Activated T-cell treated with anti-CD3 and anti-CD28 coated beads, Interleukin-2, amount 50 U/mL, for 72 hours (primary cell): ENCODE results near the gene WNK1. TPM values are rescaled to one million over a fixed set of nuclear protein-coding genes. Genes with fewer than 3 reads are reported as not detected.
"Not testable (repeated sequence)": the region's sequence is repeated elsewhere in the genome, so short reads cannot be mapped to it uniquely, and the experiment has no call there.

ENCODE experiments used
- ATAC-seq, 2 donors: fragments of 150-1000 bp; cut with Tn5 transposase; replicated peaks in 1 of 2; 2 replicates each; pipeline ENCODE4 v1.10.0; 2021; ENCODE audit warnings: moderate library complexity in 2 of 2, mild to moderate bottlenecking in 1 of 2
- DNase-seq, 2 donors: peaks; one replicate each; pipeline ENCODE4 v3.0.0; 2021 to 2022; ENCODE audit warnings: mixed read lengths in 1 of 2
- H3K27ac Mint-ChIP-seq: one replicate; pipeline ENCODE4 v1.8.0; 2022; ENCODE audit warnings: mild to moderate bottlenecking, moderate library complexity, mixed read lengths
- H3K27me3 Mint-ChIP-seq: one replicate; pipeline ENCODE4 v1.8.0; 2022; ENCODE audit warnings: low read depth, mixed read lengths
- H3K36me3 Mint-ChIP-seq, 2 donors: one replicate each; pipeline ENCODE4 v1.8.0; 2022; ENCODE audit warnings: mixed read lengths in 2 of 2, mild to moderate bottlenecking in 1 of 2; ENCODE audit not compliant: insufficient read depth in 2 of 2
- H3K4me1 Mint-ChIP-seq: one replicate; pipeline ENCODE4 v1.8.0; 2022; ENCODE audit warnings: low read depth, mixed read lengths
- H3K4me3 Mint-ChIP-seq, 2 donors: one replicate each; pipeline ENCODE4 v1.8.0; 2022; ENCODE audit warnings: mild to moderate bottlenecking in 2 of 2, mixed read lengths in 2 of 2, moderate library complexity in 2 of 2
- H3K9me3 Mint-ChIP-seq, 2 donors: one replicate each; pipeline ENCODE4 v1.8.0; 2022; ENCODE audit warnings: mixed read lengths in 2 of 2
- total RNA-seq, 2 donors: library from RNA; stranded (reverse); gene quantifications; one replicate each; pipeline ENCODE4 v1.2.3, GENCODE V29; 2022

Gene WNK1
- total RNA-seq, 2 donors from 2014 or later: 177 to 213 TPM

DNA sequence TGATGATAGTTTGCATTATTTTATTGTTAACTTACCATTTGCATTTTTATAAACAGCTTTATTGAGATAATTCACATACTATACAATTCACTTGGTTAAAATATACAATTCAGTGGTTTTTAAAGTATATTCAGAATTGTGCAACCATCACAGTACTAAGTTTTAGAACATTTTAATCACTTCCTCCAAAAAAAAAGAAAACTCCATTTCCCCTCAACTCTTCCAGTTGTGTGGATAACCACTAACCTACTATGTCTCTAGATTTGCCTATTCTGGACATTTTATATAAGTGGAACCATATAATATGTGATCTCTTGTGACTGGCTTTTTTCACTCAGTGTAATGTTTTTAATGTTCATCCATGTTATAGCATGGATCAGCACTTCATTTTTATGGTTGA is 41.3 kb downstream of the WNK1 start:
- Mint-ChIP-seq H3K4me3 (peak overlapping the region; percentile 27 to 84), H3K9me3 (no peaks in the 10 kb centered on the region), H3K36me3 (peaks cover 1 to 3% of the 10 kb centered on the region in 2 donors), H3K27ac (peak overlapping the region; percentile 98), H3K4me1 (peaks cover 94% of the 10 kb centered on the region), H3K27me3 (no peaks in the 10 kb centered on the region)
- DNase-seq (no peak), ATAC-seq (peak in 1 of 2 donors; percentile 3)

DNA sequence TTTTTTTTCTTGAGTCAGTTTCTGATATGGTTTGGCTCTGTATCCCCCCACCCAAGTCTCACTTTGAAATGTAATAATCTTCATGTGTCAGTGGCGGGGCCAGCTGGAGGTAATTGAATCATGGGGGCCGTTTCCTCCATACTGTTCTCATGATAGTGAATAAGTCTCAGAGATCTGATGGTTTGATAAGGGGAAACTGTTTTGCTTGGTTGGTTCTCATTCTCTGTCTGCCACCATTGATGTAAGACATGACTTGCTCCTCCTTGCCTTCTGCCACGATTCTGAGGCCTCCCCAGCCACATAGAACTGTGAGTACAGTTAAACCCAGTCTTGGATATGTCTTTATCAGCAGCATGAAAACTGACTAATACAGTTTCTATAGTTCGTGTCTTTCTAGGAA is 42.9 kb downstream of the WNK1 start:
- peak; percentile 91 to 95 for ATAC-seq
- Mint-ChIP-seq H3K27ac (peak overlapping the region; percentile 98), H3K4me1 (peaks cover 80% of the 10 kb centered on the region), H3K4me3 (peak overlapping the region; percentile 43 to 72), H3K9me3 (no peaks in the 10 kb centered on the region), H3K36me3 (peaks cover 1 to 3% of the 10 kb centered on the region in 2 donors), H3K27me3 (no peaks in the 10 kb centered on the region)
- peak; percentile 73 to 84 for DNase-seq

DNA sequence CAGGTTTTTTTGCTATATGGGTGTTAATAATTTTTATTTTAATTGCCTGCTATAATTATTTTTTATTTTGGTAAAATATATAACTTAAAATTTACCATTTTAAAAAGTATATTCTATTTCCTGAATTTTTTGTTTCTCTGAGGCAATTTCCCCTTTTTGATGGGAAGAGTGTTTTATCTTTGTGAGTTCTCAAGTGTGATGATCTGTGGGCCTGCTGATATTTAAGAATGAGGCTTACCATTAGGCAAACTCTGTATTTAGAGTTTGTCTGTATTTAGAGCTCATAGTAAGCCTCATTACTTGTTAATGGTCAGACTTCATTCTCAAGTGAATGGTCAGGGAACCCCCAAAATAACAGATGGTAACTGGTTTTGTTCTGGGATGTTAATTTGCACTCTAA is 48.0 kb downstream of the WNK1 start:
- Mint-ChIP-seq H3K4me1 (peaks cover 74% of the 10 kb centered on the region), H3K36me3 (peaks cover 0 to 1% of the 10 kb centered on the region in 2 donors), H3K4me3 (no peak overlapping the region), H3K27me3 (no peaks in the 10 kb centered on the region), H3K27ac (no peak overlapping the region), H3K9me3 (no peaks in the 10 kb centered on the region)
- DNase-seq (no peak), ATAC-seq (no peak)

DNA sequence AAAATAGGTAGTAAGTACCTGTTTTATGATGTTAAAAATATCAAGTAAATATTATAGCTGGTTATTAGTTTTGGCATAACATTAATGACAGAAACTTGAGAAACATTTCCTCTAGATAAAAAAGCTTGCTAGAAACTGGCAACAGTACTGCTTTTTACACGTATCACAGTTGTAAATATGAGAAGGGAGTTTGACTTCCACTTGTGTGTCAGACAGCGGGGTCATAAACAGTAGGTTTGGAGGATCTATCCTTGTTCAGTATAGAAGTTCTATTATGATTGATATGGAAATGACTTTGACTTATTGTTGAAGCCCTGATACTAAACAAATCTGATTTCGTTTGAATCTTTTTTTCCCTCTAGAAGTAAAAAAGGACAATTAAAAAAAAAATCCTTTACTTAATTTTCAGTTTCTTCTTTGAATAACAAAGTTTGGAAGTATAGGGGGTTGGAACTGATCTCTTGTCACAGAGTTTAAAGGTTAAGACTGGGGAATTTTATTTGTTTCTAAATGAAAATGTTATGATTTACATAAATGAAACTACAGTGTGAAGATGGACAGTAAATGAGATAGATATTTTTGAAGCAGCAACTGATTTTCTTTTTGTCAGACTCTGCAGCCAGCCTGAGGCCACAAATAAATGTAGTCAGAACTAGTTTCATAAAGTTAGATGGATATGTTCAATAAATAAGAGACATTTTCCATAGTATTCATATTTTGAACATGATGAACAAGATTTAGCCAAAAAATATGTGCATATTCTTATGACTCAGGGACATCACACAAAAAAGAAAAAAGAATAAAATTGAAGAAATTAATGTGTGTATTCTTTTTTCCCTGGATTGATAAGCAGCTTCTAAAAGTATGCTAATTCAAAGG is 50.1 kb downstream of the WNK1 start:
- Mint-ChIP-seq H3K27me3 (no peaks in the 10 kb centered on the region), H3K9me3 (no peaks in the 10 kb centered on the region), H3K27ac (peak overlapping the region; percentile 94), H3K4me1 (peaks cover 75% of the 10 kb centered on the region), H3K36me3 (no peaks in the 10 kb centered on the region), H3K4me3 (peak overlapping the region; percentile 6 to 71)
- ATAC-seq (peak in 1 of 2 donors; percentile 72), DNase-seq (no peak)

DNA sequence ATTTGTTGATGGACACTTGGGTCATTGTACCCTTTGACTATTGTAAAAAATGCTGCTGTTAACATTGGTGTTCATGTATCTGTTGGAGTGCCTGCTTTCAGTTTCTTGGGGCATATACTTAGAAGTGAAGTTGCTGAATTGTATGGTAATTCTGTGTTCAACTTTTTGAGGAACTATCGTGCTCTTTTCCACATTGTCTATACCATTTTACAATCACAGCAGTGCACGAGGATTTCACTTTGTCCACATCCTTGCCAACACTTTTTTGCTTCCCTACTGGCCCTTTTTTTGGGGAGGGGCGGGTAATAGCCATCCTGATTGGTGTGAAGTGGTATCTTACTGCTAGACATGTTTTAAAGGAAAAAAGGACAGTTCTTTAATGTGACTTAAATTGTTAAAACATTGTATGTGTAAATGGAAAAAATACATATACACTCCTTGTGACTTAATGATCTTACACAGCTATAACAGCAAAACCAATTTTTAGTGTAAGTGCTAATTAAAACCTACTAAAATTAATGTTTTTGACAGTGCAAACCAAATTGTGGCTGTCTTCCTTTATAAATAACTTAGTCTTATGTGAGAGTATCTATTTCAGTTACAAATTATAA is 52.7 kb downstream of the WNK1 start:
- Mint-ChIP-seq H3K27ac (peak overlapping the region; percentile 81), H3K4me3 (peak overlapping the region in 1 of 2 donors; percentile 63), H3K27me3 (no peaks in the 10 kb centered on the region), H3K36me3 (no peaks in the 10 kb centered on the region), H3K4me1 (peaks cover 86% of the 10 kb centered on the region), H3K9me3 (no peaks in the 10 kb centered on the region)
- ATAC-seq (no peak), DNase-seq (no peak)

DNA sequence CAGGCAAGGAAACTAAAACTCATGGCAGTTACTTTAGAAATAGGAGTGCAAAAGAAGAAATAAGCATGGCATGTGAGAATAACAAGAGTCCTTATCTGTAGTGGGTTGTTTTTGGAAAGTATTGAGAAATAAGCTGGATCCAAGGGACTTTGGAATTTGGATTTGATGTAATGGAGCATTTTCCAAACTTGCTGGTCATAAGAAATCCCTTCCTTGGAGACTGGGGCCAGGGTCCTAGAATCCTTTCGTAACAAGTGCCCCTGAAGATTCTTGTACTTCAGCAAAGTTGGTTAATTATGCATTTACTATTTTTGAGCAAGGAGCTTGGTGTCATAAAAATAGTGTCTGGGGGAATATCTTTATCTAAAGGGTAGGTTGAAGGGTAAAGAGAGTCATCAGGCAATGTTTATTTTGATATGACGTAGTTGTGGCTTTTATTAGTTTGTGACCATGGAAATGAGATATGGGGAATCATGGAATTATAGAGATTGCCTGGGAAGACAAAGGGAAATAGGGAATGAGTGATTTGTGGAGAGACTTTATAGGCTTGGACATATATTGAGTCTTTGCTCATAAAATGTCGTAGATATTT is 53.9 kb downstream of the WNK1 start:
- Mint-ChIP-seq H3K4me1 (peaks cover 87% of the 10 kb centered on the region), H3K27ac (peak overlapping the region; percentile 41), H3K4me3 (peak overlapping the region; percentile 16 to 48), H3K9me3 (no peaks in the 10 kb centered on the region), H3K36me3 (no peaks in the 10 kb centered on the region), H3K27me3 (no peaks in the 10 kb centered on the region)
- DNase-seq (no peak), ATAC-seq (no peak)

DNA sequence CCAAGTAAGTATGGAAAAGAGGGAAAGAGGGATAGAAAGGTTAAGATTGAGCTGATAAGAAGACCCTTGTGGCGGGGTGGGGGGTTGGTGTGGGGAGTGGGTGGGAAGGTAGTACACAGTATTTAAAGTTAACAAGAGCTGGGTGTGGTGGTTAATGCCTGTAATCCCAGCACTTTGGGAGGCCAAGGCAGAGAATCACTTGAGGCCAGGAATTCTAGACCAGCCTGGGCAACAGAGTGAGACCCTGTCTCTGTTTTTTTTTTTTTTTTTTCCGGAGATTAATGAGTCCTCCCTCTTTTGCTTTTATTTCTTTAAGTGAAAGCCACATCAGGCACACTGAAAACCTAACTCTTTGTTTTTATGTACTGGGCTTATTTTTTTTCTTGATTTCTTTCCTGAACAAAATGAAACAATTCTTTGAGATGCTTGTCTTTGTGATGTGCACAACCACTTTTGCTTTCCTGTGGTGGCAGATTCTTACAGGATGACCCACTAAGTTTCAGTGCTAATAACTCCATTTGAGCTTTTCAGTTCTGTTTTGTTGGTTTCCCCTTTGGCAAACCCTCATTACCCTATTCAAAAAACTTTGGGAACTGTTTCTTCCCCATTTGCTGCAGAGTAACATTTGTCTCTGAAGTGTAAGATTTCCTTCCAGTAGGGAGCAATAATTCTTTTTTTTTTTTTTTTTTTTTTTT is 54.8 kb downstream of the WNK1 start:
- peak overlapping the region; percentile 73 for H3K27ac Mint-ChIP-seq
- ATAC-seq (no peak), DNase-seq (no peak)
- peaks cover 87% of the 10 kb centered on the region for H3K4me1 Mint-ChIP-seq
- H3K36me3 Mint-ChIP-seq: no peaks in the 10 kb centered on the region
- H3K9me3 Mint-ChIP-seq: no peaks in the 10 kb centered on the region
- peak overlapping the region; percentile 39 to 48 for H3K4me3 Mint-ChIP-seq
- H3K27me3 Mint-ChIP-seq: no peaks in the 10 kb centered on the region

DNA sequence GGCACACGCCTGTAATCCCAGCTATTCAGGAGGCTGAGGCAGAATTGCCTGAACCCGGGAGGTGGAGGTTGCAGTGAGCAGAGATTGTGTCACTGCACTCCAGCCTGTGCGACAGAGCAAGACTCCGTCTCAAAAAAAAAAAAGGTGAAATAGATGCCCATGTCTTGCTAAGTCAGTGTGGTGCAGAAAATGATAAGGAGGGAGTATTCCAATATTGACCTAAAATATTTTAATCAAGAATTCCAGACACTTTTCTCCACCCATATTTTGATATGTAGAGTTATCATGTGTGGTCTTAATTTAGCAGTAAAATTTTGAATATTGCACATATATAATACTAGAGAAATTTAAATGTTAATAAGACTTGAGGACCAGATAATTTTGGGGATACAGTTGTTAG is 57.7 kb downstream of the WNK1 start:
- H3K4me1 Mint-ChIP-seq: peaks cover 84% of the 10 kb centered on the region
- peak overlapping the region; percentile 93 for H3K27ac Mint-ChIP-seq
- no peaks in the 10 kb centered on the region for H3K27me3 Mint-ChIP-seq
- peak overlapping the region; percentile 61 to 85 for H3K4me3 Mint-ChIP-seq
- H3K36me3 Mint-ChIP-seq: peaks cover 0 to 4% of the 10 kb centered on the region in 2 donors
- H3K9me3 Mint-ChIP-seq: no peaks in the 10 kb centered on the region
- no peak for ATAC-seq
- DNase-seq: no peak

DNA sequence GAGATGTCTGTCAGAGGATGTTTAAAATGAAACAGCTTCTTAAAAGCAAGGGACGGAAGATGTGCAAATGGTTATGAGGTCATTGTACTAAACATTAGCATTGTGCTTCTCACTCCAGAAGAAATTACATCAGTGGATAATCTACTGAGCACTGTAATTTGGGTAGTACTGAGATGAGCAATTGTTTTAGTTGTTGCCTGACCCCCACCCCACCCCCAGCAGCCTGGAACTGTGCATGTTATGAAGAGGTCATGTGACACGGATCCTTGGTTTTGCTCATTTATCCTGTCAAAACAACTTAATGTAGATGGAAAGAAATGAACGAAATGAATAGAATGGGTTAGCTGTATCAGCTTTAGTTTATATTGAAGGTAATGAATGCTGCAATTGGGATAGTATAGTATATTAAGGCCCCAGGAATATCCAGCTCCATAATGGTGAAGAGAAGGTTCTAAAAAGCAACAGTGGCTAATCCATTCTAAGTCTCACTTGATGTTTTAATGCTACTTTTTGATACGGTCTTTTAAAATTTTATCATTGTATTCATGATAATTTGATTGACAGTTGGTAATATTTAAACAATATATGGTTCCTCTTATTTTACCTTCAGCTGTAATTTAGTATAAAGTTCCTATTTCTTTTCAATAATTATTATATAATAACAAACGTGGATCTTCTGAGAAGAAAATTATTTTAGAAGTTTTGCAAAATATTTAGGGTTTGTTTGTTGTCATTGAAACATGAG is 58.5 kb downstream of the WNK1 start:
- peak; percentile 98 for ATAC-seq
- peak; percentile 75 to 78 for DNase-seq
- peaks cover 77% of the 10 kb centered on the region for H3K4me1 Mint-ChIP-seq
- no peaks in the 10 kb centered on the region for H3K27me3 Mint-ChIP-seq
- no peaks in the 10 kb centered on the region for H3K9me3 Mint-ChIP-seq
- H3K36me3 Mint-ChIP-seq: peaks cover 0 to 4% of the 10 kb centered on the region in 2 donors
- H3K27ac Mint-ChIP-seq: peak overlapping the region; percentile 96
- peak overlapping the region; percentile 20 to 85 for H3K4me3 Mint-ChIP-seq

DNA sequence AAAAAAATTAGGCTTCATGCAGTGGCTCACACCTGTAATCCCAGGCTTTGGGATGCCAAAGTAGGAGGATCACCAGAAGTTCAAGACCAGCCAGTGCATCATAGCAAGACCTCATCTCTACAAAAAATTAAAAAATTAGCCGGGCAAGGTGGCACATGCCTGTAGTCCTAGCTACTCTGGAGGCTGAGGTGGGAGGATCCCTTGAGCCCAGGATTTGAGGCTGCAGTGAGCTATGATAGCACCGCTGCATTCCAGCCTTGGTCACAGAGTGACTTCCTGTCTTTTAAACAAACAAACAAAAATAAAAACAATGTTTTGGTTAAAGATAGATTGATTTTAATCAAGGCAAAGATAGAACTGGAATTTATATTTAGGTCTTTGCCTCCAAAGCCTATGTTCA is 60.6 kb downstream of the WNK1 start:
- peaks cover 71% of the 10 kb centered on the region for H3K4me1 Mint-ChIP-seq
- H3K27ac Mint-ChIP-seq: peak overlapping the region; percentile 71
- no peaks in the 10 kb centered on the region for H3K9me3 Mint-ChIP-seq
- no peak overlapping the region for H3K4me3 Mint-ChIP-seq
- no peaks in the 10 kb centered on the region for H3K27me3 Mint-ChIP-seq
- peaks cover 0 to 13% of the 10 kb centered on the region in 2 donors for H3K36me3 Mint-ChIP-seq
- ATAC-seq (no peak), DNase-seq (no peak)

DNA sequence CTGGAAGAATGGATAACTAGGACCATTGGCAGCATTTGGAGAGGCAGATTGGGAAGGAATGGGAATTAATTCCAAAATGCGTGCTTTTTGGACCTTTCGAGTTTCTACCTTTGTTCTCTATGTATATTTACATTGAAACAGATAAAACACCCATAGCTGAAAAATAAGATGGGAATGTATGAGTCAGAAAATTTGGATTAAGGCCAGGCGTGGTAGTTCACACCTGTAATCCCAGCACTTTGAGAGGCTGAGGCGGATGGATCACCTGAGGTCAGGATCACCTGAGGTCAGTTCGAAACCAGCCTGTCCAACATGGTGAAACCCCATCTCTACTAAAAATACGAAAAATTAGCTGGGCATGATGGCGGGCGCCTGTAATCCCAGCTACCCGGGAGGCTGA is 65.1 kb downstream of the WNK1 start:
- not testable (repeated sequence) for DNase-seq, H3K4me3 Mint-ChIP-seq, ATAC-seq, H3K9me3 Mint-ChIP-seq, H3K27me3 Mint-ChIP-seq
- peaks cover under 1 to 17% of the 10 kb centered on the region in 2 donors for H3K36me3 Mint-ChIP-seq
- H3K27ac Mint-ChIP-seq: peak overlapping the region; percentile 92
- peaks cover 57% of the 10 kb centered on the region for H3K4me1 Mint-ChIP-seq

DNA sequence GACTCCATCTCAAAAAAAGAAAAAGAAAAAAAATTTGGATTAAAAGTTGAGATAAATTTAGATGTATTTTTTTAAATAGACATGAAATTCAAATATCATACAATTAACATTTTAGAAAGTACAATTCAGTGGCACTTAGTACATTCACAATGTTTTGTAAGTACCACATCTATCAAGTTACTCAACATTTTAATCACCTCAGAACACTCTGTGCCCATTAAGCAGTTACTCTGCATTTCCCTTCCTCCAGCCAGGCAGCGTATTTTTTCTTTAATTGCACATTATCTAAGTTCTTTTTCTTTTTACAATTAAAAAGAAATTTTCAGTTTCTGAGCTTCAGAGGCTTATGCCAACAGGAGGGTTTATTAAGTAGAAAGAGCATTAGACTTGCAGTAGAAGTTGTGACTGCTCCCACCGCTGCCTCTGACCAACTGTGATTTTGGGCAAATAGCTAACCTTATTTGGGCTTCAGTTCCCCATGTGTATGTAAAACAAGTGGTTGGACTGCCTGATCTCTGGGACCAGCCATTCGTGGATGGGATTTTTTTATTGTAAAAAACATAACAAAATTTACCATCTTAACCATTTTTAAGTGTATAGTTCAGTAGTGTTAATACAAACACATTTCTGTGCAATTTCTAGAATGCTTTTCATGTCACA is 65.7 kb downstream of the WNK1 start:
- DNase-seq (no peak), ATAC-seq (no peak)
- Mint-ChIP-seq H3K36me3 (peaks cover 4 to 23% of the 10 kb centered on the region in 2 donors), H3K4me1 (peaks cover 58% of the 10 kb centered on the region), H3K27me3 (no peaks in the 10 kb centered on the region), H3K27ac (no peak overlapping the region), H3K9me3 (peaks cover 0 to 2% of the 10 kb centered on the region in 2 donors), H3K4me3 (no peak overlapping the region)
